Right renal cortex interstitium (tissue), 3 donors: ENCODE measurements around the gene RNPEPL1. TPM values are rescaled to one million over a fixed set of nuclear protein-coding genes. Genes with fewer than 3 reads are reported as not detected.

Experiments used
- DNase-seq, 3 donors: peaks; one replicate each; pipeline ENCODE4 v3.0.0-alpha.2; 2013; ENCODE audit warnings: low read depth in 3 of 3, low spot score in 2 of 3
- polyA plus RNA-seq, 3 donors: library from polyadenylated mRNA; unstranded; fragments of 120-200 nt; gene quantifications; one replicate each; pipeline ENCODE4 v1.2.1, GENCODE V29; 2013; ENCODE audit not compliant: insufficient read length in 3 of 3

The RNPEPL1 gene
- polyA plus RNA-seq, 3 donors: 21.0 to 27.7 (median 25.5) TPM

GRCh38 chr2:240564561-240565332 is 3.5 kb upstream of the RNPEPL1 start:
- no peak for DNase-seq

GRCh38 chr2:240565333-240566202 is 2.7 kb upstream of the RNPEPL1 start:
- DNase-seq: no peak

- DNase-seq: no peak
Observed at GRCh38 chr2:240566203-240567136, 1.8 kb upstream of the RNPEPL1 start.

- no peak for DNase-seq
Observed at GRCh38 chr2:240567137-240567871, 980 bp upstream of the RNPEPL1 start.

GRCh38 chr2:240568678-240569522 is 616 bp downstream of the RNPEPL1 start:
- DNase-seq: no peak

GRCh38 chr2:240569523-240569997 is 1.3 kb downstream of the RNPEPL1 start:
- no peak for DNase-seq

GRCh38 chr2:240569998-240570530 is 1.8 kb downstream of the RNPEPL1 start:
- DNase-seq: no peak

GRCh38 chr2:240570531-240571313 is 2.4 kb downstream of the RNPEPL1 start:
- no peak for DNase-seq

- DNase-seq: no peak
Observed at GRCh38 chr2:240571314-240571973, 3.2 kb downstream of the RNPEPL1 start.

GRCh38 chr2:240572141-240573031 is 4.1 kb downstream of the RNPEPL1 start:
- no peak for DNase-seq

GRCh38 chr2:240573071-240573515 is 4.8 kb downstream of the RNPEPL1 start:
- DNase-seq: no peak

- DNase-seq: no peak
Observed at GRCh38 chr2:240573516-240574385, 5.5 kb downstream of the RNPEPL1 start.

- DNase-seq: no peak
Observed at GRCh38 chr2:240574386-240575100, 6.3 kb downstream of the RNPEPL1 start.

GRCh38 chr2:240575101-240575965 is 7.0 kb downstream of the RNPEPL1 start:
- no peak for DNase-seq
